Activated naive CD8-positive, alpha-beta T cell treated with anti-CD3 and anti-CD28 coated beads, Interleukin-2, amount 50 U/mL, for 16 hours (primary cell): ENCODE measurements around the gene DIS3L2.

Source experiments
- DNase-seq: peaks from one replicate; pipeline ENCODE4 v3.0.0-alpha.2; 2020; ENCODE audit warnings: low read depth, low spot score

Gene DIS3L2

GRCh38 chr2:232385660-232386489, 424.4 kb downstream of the DIS3L2 start:
- no peak for DNase-seq

GRCh38 chr2:232386490-232386739, 424.9 kb downstream of the DIS3L2 start:
- no peak for DNase-seq
